PFSK-1 (cell line): ENCODE measurements around the gene CPA2.

ENCODE experiments used
- FOXP2 ChIP-seq: optimal IDR thresholded peaks from 2 replicates; pipeline ENCODE3; 2011; ENCODE audit warnings: borderline replicate concordance, control low read depth, inconsistent platforms; ENCODE audit not compliant: insufficient read depth; ENCODE audit errors: extremely low read length, extremely low read depth
- POLR2AphosphoS5 ChIP-seq: IDR thresholded peaks from 2 replicates; pipeline ENCODE4 v1.6.1; 2012; ENCODE audit warnings: low read depth, mild to moderate bottlenecking, control low read depth, low read length, moderate library complexity
- REST ChIP-seq, 2 experiments: IDR thresholded peaks; 2 replicates each; pipeline versions ENCODE4 v1.6.1 to v1.8.0; 2011 to 2012; ENCODE audit warnings: low read depth in 2 of 2, low read length in 2 of 2, control low read depth in 1 of 2, inconsistent platforms in 1 of 2, mild to moderate bottlenecking in 1 of 2, moderate library complexity in 1 of 2; ENCODE audit not compliant: insufficient read depth in 1 of 2
- SIN3A ChIP-seq: IDR thresholded peaks from 2 replicates; pipeline ENCODE4 v1.6.1; 2012; ENCODE audit warnings: mild to moderate bottlenecking, low read length, moderate library complexity, borderline replicate concordance; ENCODE audit not compliant: insufficient read depth
- TAF1 ChIP-seq: IDR thresholded peaks from 2 replicates; pipeline ENCODE4 v1.6.1; 2012; ENCODE audit warnings: low read length, control low read depth, borderline replicate concordance; ENCODE audit not compliant: insufficient read depth

- no peak for TF ChIP-seq POLR2AphosphoS5
- no peak for TF ChIP-seq SIN3A
- no peak for TF ChIP-seq TAF1
- TF ChIP-seq REST (IDR thresholded peaks at IDR 0.05; ENCODE audit: insufficient read depth in 1 of 2, low read depth in 2 of 2, low read length in 2 of 2) = no peak
- no peak for TF ChIP-seq FOXP2
These were observed 65.8 kb downstream of the CPA2 start for GRCh38 chr7:130332259-130333053.
